Mesothelial cell of epicardium (in vitro differentiated cells): ENCODE results near the gene HSPB9. TPM values are rescaled to one million over a fixed set of nuclear protein-coding genes. Genes with fewer than 3 reads are reported as not detected.

Experiments used
- DNase-seq, 2 experiments: peaks; one replicate each; pipeline ENCODE4 v3.0.0; 2021; ENCODE audit warnings: low spot score in 2 of 2; ENCODE audit not compliant: unreplicated experiment in 2 of 2
- H3K27ac Mint-ChIP-seq: 2 replicates; pipeline ENCODE4 v1.8.0; 2021; ENCODE audit warnings: mixed read lengths
- H3K27me3 Mint-ChIP-seq: 2 replicates; pipeline ENCODE4 v1.8.0; 2021; ENCODE audit warnings: low read depth, mixed read lengths
- H3K36me3 Mint-ChIP-seq: 2 replicates; pipeline ENCODE4 v1.8.0; 2021; ENCODE audit warnings: mixed read lengths
- H3K4me1 Mint-ChIP-seq: 2 replicates; pipeline ENCODE4 v1.8.0; 2021; ENCODE audit warnings: mixed read lengths
- H3K4me3 Mint-ChIP-seq: 2 replicates; pipeline ENCODE4 v1.8.0; 2021; ENCODE audit warnings: mild to moderate bottlenecking, moderate library complexity, mixed read lengths
- H3K9me3 Mint-ChIP-seq: 2 replicates; pipeline ENCODE4 v1.8.0; 2021; ENCODE audit warnings: mixed read lengths
- CTCF ChIP-seq: fragments of 200-600 bp; sonication (generic); IDR thresholded peaks from one replicate; pipeline ENCODE4 v1.5.0; 2021; ENCODE audit warnings: antibody characterized with exemption; ENCODE audit not compliant: unreplicated experiment
- total RNA-seq: library from RNA; stranded (reverse); gene quantifications from 3 replicates; pipeline ENCODE4 v1.2.1, GENCODE V29; 2021

HSPB9 gene
- total RNA-seq, 1 donor from 2014 or later: not detected

DNA sequence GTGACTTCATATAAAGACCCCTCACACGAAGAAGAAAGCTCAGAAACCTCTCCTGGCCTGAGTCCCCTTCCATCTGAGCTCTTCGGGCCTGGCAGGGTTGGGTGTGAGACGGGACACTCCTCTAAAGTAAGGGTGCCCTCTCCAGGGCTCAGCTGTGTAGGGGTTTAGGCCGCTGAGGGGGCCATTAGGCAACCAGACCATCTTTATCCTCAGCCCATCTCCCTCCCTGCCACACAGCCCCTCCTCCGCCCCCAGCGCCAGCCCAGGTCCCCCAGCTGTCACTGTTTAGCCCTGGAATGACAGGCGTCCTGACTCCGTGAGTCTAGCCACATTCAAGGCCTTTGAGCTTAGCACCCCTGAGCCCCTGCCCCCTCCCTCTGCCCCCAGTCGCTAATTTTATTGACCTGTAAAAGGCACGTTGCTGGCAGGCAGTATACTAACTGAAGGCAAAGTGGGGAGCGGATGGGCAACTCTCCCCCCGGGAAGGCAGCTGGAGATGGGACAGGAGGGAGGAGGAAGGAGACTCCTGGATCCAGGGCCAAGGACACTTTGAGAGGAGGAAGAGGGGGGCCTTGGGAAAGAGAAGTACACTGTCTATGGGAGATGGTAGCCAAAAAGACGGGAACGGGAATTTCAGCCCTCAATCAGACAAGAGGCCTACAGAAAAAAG lies 23.7 kb upstream of the HSPB9 start:
- no peak for DNase-seq
- Mint-ChIP-seq H3K4me1 (peaks cover 8% of the 10 kb centered on the region), H3K9me3 (no peaks in the 10 kb centered on the region), H3K36me3 (no peaks in the 10 kb centered on the region), H3K27me3 (peaks cover 55% of the 10 kb centered on the region), H3K4me3 (no peak overlapping the region), H3K27ac (no peak overlapping the region)
- TF ChIP-seq CTCF: no peak

DNA sequence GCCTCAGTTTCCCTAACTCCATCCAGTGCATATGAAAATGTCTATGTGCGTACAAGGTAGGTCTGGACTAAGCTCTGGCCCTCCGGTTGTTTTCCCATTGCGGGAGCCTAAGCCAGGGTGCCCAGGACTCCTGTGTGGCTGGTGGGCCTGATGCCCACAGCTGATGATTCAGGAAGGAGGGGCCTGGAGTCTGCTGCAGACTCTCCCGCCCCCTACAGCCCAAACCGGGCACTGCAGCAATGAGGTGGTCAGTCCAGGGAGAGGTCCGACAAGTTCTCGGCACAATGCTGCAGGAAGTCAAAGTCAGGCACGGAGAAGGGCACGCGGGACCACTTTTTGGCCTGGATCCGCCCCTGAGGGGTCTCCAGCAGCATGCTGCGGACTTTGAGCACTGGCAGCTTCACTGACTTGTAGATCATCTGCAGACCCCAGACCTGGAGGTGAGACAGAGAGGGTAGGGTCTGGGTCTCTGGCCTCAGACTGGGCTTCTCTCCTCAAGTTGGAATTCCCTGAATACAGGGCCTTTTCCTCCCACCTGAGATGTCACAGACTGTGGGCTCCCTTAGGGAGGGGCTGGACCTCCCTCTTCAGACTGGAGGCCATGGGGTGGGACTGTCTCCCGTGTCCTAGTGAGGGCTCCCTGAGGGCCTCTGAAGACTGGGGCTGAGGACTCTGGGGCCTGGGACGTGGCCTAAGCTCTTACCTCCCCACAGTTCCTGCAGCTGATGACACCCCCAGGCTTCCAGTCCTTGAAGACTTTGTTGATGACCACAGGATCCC lies 20.9 kb upstream of the HSPB9 start:
- Mint-ChIP-seq H3K9me3 (no peaks in the 10 kb centered on the region), H3K4me1 (peaks cover 10% of the 10 kb centered on the region), H3K4me3 (no peak overlapping the region), H3K36me3 (no peaks in the 10 kb centered on the region), H3K27me3 (peaks cover 51% of the 10 kb centered on the region), H3K27ac (no peak overlapping the region)
- DNase-seq: peak in 1 of 2 experiments; percentile 75
- TF ChIP-seq CTCF: peak; percentile 80

DNA sequence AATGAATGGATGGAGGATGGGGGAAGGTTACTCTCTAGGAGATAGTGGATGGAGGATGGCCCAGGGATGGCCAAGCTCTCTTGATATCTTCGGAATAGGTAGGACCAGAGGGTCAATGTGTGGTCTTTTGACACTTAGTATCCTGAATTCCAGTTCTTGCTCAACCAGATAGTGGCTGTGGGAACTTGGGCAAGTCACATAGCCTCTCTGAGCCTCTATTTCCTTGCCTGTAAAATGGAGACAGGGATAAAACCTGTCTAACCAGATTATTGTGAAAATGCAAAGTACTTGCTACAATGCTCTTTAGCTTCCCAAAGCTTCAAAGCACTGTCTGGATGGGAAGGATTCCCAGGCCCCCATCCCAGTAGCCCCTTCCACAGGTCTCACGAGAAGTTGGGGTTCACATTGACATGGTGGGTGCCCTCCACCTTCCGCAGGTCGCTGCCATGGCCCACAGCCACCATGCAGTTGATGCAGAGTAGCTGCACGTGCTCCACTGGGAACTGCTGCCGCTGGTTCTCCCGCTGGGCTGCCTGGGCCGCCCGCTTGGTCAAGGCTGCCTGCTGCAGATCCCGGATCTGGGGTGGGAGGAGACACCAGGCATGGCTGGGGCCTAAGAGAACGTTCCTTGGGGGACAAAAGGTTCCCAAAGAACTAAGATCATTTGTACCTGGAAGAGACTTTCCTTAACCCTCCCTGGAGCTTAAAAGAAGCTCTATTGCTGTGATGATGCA lies 19.2 kb upstream of the HSPB9 start:
- Mint-ChIP-seq H3K27me3 (peaks cover 47% of the 10 kb centered on the region), H3K27ac (no peak overlapping the region)

DNA sequence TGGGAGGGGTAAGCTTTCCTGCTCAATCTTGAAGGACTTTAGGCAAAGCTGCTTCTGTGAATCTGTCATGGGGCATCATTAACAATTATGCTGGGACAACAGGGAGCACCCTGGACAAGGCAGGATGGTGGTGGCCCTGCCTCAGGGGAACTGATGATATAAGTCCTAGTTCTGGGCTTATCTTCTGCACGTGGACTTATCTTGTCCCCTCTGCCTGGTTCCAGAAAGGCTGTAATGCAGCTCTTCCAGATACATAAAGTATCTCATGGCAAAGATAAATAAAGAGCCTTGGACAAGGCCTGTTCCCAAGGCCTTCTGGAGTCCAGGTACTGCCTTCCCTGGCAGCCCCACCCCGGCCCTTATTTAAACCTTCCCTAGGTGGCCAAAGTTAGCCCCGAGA lies 18.3 kb upstream of the HSPB9 start:
- H3K4me3 Mint-ChIP-seq: no peak overlapping the region
- no peak for TF ChIP-seq CTCF

More for the DNA sequence above, 19.2 kb upstream of the HSPB9 start:
- DNase-seq: no peak
- Mint-ChIP-seq H3K9me3 (no peaks in the 10 kb centered on the region), H3K4me1 (peaks cover 2% of the 10 kb centered on the region), H3K4me3 (no peak overlapping the region), H3K36me3 (no peaks in the 10 kb centered on the region)
- no peak for TF ChIP-seq CTCF

GRCh38 chr17:42106009-42106408 lies 16.6 kb upstream of the HSPB9 start:
- Mint-ChIP-seq H3K9me3 (no peaks in the 10 kb centered on the region), H3K27ac (no peak overlapping the region), H3K4me1 (peaks cover 2% of the 10 kb centered on the region), H3K4me3 (no peak overlapping the region), H3K36me3 (no peaks in the 10 kb centered on the region), H3K27me3 (peaks cover 38% of the 10 kb centered on the region)
- no peak for DNase-seq
- no peak for TF ChIP-seq CTCF

More for the DNA sequence above, 18.3 kb upstream of the HSPB9 start:
- H3K27me3 Mint-ChIP-seq: peaks cover 40% of the 10 kb centered on the region
- no peaks in the 10 kb centered on the region for H3K9me3 Mint-ChIP-seq
- peaks cover 2% of the 10 kb centered on the region for H3K4me1 Mint-ChIP-seq
- DNase-seq: no peak
- no peak overlapping the region for H3K27ac Mint-ChIP-seq
- H3K36me3 Mint-ChIP-seq: no peaks in the 10 kb centered on the region
